ENCODE results near the gene FOXN3.

DNA sequence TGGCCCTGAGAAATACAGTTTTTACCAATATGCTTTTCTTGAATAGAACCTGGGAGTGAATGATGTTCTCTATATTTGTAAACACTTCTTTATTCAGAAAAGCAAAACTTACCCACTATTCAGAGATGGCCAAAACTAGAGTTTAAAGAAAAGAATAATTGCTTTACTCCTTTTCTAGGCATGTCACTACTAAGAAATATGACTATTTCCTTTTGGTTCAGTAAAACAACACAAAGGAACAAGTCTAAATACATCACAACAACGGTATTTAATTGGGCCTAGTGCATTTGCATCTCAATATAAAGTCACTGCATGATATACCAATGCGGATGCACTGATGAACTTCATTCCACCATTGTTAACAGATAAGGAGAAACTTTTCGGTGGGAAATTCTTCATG is 207.5 kb downstream of the FOXN3 start:
- TF ChIP-seq CTCF (IDR thresholded peaks at IDR 0.05; ENCODE audit: low read depth, low read length), result no peak
- TF ChIP-seq EZH2phosphoT487 (IDR thresholded peaks at IDR 0.05; ENCODE audit: low read depth), result no peak

Data from OCI-LY3 (cell line).